NCI-H510A (cell line): ENCODE data around the gene SERINC1.

Source experiments
- DNase-seq: peaks from one replicate; lab custom pipeline; 2025; lab: John Stamatoyannopoulos, UW

SERINC1 gene

GRCh38 chr6:122432816-122433215 is 38.8 kb downstream of the SERINC1 start:
- no peak for DNase-seq

GRCh38 chr6:122431780-122432179 is 39.8 kb downstream of the SERINC1 start:
- DNase-seq, result no peak

DNA sequence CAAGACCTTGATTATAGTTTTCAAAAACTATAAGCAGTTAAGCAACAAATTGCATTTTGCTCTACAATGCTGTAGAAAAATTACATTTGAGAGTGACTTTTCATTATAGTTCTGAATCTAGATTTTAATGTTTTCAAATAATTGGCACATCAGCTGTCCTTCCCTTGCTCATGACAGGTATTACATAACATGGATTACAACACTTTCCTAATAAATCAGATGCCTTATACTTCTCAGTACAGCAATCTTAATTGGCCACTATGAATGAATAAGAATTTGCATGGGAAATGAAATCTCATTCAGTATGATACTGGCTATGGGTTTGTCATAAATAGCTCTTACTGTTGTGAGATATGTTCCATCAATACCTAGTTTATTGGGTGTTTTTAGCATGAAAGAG is 42.3 kb downstream of the SERINC1 start:
- no peak for DNase-seq

DNA sequence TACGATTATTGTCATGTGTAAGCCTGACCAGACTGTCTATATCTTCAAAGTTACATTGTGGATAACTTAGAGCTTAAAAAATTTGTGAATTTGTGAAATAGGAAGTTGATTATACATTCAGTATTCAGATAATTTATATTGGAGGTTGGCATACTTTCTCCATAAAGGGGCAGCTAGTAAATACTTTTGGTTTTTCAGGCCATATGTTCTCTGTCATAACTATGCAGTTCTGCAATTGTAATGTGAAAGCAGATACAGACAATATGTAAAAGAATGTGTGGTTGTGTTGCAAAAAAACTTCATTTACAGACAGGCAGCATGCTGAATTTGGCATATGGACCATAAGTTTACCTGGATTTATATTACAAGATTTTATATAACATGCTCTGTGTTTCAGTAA is 42.8 kb downstream of the SERINC1 start:
- DNase-seq, result no peak

DNA sequence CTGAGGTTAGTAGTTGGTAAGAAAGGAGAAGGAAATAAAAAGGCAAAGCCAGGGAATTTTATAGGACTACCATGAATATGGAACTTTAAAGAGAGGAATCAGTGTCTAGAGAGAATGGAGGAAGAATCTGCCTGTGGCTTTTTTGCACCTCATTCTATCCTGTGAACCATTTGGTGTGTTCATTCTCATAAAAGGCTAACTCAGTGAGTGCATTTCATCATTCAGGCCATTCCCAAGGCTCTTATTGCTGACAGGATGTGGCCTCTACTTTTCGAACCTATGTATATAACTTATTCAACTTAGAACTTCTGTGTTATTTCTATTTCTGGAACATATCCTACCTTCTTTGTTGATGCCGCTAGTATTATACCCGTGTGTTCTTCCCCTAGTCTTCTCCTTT is 45.0 kb downstream of the SERINC1 start:
- no peak for DNase-seq

- no peak for DNase-seq
These were observed 47.9 kb downstream of the SERINC1 start for GRCh38 chr6:122423734-122424133.

GRCh38 chr6:122422614-122423267 is 48.9 kb downstream of the SERINC1 start:
- no peak for DNase-seq

DNA sequence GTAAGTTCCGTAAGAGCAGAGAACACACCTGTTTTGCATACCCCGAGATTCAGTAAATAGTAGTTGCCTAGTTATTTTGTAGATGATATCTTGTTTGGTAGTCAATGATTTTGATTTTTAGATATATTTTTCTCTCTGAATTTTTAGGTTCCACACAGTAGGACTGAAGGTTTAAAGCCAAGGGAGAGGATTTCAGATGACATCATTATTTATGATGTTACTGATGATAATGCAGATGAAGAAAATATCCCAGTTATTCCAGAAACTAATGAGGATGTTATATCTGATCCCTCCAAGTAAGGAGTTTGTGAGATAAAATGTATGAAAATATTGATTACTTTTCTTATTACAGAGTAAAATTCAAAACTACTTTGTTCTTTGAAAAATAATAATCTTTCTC is 49.6 kb downstream of the SERINC1 start:
- DNase-seq, result no peak

- DNase-seq, result no peak
These were observed 54.8 kb downstream of the SERINC1 start for GRCh38 chr6:122416825-122417224.

DNA sequence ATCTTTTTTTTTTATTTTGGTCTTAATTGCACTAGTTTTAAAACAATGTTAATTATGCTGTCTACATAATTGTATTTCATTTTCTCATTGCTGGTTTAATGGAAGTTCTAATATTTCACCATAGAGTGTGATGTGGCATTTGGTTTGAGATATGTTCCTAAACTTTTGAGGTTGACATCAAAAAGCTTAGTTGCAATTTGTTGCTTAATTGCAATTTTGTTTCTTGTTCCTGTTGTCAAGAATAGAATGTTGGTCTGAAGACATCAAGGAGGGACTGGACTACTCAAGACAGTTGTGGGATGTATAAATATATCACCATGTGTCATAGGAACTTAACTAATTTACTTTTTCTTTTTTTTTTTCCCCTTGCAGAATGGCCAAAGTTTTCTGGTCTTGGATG is 59.6 kb downstream of the SERINC1 start:
- no peak for DNase-seq

DNA sequence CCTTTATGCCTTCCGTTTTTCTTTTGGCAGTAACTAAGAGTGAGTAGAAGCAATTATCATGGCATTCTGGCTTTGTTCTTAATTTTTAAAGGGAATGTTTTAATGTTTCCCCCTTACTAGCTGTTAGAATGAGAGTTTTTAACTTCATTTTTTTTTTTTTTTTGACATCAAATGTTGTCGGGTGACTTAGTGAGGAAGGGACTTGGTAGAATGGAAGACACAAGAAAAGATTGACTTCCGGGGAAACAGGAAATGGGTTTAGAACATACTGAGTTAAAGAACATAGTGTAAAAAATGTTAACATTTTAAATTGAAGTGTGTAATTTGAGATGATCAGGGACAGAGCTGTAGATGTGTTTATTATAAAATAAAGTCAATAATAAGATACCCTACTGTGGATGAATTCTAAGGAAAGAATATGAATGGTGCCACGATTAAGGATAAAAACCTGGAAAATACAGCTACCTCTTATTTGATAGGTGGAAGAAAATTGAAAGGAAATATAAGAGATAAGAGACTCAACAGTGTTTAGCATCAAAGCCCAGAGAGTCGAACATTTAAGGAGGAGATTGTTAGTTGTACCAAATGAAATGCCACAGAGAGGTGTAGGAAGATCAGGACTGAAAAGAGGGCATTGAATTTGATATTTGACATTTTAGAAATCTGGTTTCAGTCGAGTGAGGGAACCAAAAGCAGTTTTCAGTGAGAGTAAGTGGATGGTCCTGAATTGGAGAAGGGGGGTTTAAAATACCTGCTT is 62.7 kb downstream of the SERINC1 start:
- DNase-seq, result no peak

- no peak for DNase-seq
These were observed 63.4 kb downstream of the SERINC1 start for GRCh38 chr6:122408240-122408639.

DNA sequence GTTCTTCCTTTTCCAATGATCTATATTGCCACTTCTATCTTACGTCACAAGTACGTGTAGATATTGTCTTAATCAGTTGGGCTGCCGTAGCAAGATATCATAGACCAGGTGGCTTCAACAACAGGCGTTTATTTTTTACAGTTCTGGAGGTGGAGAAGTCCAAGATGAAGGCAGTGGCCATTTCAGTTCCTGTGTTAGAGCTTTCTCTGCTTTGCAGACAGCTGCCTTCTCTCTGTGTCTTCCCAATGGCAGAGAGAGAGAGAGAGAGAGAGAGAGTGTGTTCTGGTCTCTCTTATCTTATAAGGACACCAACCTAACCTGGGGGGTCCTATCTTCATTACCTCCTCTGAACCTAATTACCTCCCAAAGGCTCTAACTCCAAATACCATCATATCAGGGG is 63.9 kb downstream of the SERINC1 start:
- DNase-seq, result no peak

- DNase-seq, result no peak
These were observed 65.4 kb downstream of the SERINC1 start for GRCh38 chr6:122406187-122406586.

DNA sequence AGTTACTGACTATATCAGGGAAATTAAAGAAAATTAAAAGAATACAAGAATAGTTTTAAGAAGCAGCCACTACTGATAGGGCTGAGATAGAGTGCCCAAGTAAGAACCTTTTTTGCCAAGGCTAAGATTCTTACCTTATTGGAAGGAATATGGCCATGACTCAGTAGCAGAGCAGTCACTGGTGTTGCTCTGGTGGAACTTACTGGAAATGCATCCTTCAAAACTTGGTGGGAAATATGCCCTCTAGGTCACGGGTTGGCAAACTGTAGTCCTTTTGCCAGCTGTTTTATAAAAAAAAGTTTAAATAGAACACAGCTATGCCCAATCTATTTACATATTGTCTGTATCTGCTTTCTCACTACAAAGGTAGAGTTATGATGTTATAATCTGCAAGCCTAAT is 66.2 kb downstream of the SERINC1 start:
- DNase-seq, result no peak

- no peak for DNase-seq
These were observed 67.2 kb downstream of the SERINC1 start for GRCh38 chr6:122404444-122404843.

GRCh38 chr6:122401104-122401503 is 70.5 kb downstream of the SERINC1 start:
- DNase-seq, result no peak

DNA sequence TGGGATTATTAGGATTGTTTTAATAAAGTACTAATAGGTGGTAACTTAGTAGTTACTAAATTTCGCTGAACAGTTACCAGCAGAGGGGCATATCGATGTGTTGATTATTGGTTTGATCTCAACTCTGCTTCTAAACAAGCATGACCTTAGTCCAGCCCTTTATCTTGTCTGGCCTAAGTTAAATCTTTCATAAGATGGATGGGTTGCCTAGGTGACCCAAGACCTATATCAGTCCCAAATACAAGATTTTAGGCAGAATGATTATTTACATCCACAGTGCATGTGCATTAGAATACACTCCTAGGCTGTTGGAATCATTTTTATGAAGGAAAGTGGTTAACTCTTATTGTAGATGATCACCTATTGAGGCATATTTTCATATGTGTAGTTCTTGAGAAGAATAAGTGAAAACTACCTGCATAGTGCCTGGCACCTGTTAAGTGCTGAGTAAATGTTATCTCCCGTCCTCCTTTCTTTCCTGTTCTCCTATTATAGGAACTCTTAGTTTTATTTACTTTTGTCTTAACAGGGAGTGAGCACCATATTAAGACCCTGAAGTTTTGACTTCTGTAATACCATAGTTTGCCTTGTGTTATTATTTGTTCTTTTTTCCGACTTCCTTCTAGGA is 71.0 kb downstream of the SERINC1 start:
- no peak for DNase-seq

- DNase-seq, result no peak
These were observed 71.5 kb downstream of the SERINC1 start for GRCh38 chr6:122400121-122400450.

DNA sequence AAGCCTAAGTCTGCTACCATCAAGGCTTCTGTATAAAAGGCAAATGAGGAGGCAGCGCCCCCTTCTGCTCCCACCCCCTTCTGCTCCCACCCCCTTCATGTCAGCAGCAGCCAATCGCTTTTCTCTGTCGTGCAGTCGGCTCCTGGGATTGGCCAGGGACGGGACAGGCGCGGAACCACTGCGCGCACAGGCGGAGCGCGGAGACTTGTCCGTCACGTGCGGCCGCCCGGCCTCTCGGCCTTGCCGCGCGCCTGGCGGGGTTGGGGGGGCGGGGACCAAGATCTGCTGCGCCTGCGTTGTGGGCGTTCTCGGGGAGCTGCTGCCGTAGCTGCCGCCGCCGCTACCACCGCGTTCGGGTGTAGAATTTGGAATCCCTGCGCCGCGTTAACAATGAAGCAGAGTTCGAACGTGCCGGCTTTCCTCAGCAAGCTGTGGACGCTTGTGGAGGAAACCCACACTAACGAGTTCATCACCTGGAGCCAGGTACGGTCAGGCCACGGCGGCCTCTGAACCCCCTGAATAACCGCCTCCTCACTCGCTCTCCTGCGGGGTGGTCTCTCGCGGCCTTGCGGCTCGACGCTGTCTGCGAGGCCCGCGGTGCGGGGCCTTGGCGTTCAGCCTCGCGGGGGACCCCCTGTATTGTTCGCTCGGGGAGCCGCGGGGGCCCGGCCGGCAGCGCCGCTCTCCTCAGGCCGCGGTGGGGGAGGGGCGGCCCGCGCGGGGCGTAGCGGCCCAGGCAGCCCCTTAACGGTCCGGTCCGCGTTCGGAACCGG is 72.1 kb downstream of the SERINC1 start, which contains the start of gene HSF2:
TSS of gene HSF2 (plus strand) at position 305 of the 773 bp plus-strand sequence. CDS start at position 391, 86 bp downstream.
- DNase-seq, result peak; percentile 88

GRCh38 chr6:122399055-122399347 is 72.6 kb downstream of the SERINC1 start:
- no peak for DNase-seq

DNA sequence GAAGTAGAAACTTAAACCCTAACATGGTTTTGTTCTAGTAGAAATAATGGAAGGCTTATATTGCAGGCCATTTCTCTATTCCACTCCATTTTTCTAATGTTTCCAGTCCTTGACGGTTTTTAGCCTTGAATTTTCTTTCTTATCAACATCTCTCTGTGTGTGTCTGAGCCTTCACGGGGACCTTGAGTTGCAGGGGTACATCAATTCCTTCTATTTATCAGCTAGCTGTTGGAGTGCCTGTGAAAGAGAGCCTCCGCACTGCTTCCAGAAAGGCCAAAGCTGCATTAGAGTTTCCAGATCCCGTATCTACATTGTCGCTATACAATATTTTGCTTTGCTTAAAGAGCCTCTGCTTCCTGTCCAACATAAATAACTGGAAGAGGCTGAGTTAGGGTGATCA is 77.6 kb downstream of the SERINC1 start:
- no peak for DNase-seq
